NCI-H748 (cell line): ENCODE data around the gene TACR1.

ENCODE experiments used
- DNase-seq: peaks from one replicate; lab custom pipeline; 2025; ENCODE audit not compliant: unreplicated experiment; lab: John Stamatoyannopoulos, UW

The TACR1 gene

GRCh38 chr2:75054296-75054695 is 145.0 kb downstream of the TACR1 start:
- DNase-seq: no peak

- peak; percentile 60 for DNase-seq
These were observed 145.7 kb downstream of the TACR1 start for GRCh38 chr2:75053484-75054112.

- no peak for DNase-seq
These were observed 151.2 kb downstream of the TACR1 start for GRCh38 chr2:75047992-75048625.

GRCh38 chr2:75047189-75047991 is 151.9 kb downstream of the TACR1 start:
- no peak for DNase-seq

GRCh38 chr2:75045526-75046050 is 153.7 kb downstream of the TACR1 start:
- no peak for DNase-seq

- DNase-seq: no peak
These were observed 155.0 kb downstream of the TACR1 start for GRCh38 chr2:75044291-75044690.

GRCh38 chr2:75042823-75043222 is 156.5 kb downstream of the TACR1 start:
- DNase-seq: no peak

- no peak for DNase-seq
These were observed 157.4 kb downstream of the TACR1 start for GRCh38 chr2:75041731-75042600.

GRCh38 chr2:75041226-75041625 is 158.1 kb downstream of the TACR1 start:
- no peak for DNase-seq

GRCh38 chr2:75035444-75036353 is 163.6 kb downstream of the TACR1 start:
- DNase-seq: no peak

- no peak for DNase-seq
These were observed 165.8 kb downstream of the TACR1 start for GRCh38 chr2:75033516-75033915.

GRCh38 chr2:75031906-75032803 is 167.2 kb downstream of the TACR1 start:
- no peak for DNase-seq

- DNase-seq: no peak
These were observed 168.1 kb downstream of the TACR1 start for GRCh38 chr2:75031171-75031570.

GRCh38 chr2:75030218-75031009 is 168.9 kb downstream of the TACR1 start:
- DNase-seq: no peak

- DNase-seq: no peak
These were observed 171.4 kb downstream of the TACR1 start for GRCh38 chr2:75027886-75028285.

- no peak for DNase-seq
These were observed 173.5 kb downstream of the TACR1 start for GRCh38 chr2:75025633-75026380.

- DNase-seq: no peak
These were observed 174.1 kb downstream of the TACR1 start for GRCh38 chr2:75025216-75025615.
